Activated CD4-positive, alpha-beta T cell treated with anti-CD3 and anti-CD28 coated beads, Interleukin-2, Interleukin-4, amounts not matched to agents 100 ng/mL and 50 ng/mL, durations not matched to agents 16 hours and 8 hours (primary cell): Measurements from ENCODE around the gene HOXC6.

ENCODE experiments used
- DNase-seq: peaks from one replicate; pipeline ENCODE4 v3.0.0-alpha.2; 2020; ENCODE audit warnings: low spot score

HOXC6 gene

GRCh38 chr12:54028314-54029201, at the start of gene HOXC6:
HOXC6 (plus strand) TSS chr12:54028440; CDS start chr12:54028522, 82 bp downstream.
- DNase-seq = no peak

GRCh38 chr12:53978477-53979356, 49.5 kb upstream of the HOXC6 start:
- no peak for DNase-seq

- no peak for DNase-seq
These were observed 48.0 kb upstream of the HOXC6 start for GRCh38 chr12:53980104-53980801.

GRCh38 chr12:53980802-53981496, 47.3 kb upstream of the HOXC6 start:
- DNase-seq = no peak

GRCh38 chr12:53981634-53982565, 46.3 kb upstream of the HOXC6 start:
- DNase-seq = no peak

- no peak for DNase-seq
These were observed 45.3 kb upstream of the HOXC6 start for GRCh38 chr12:53982648-53983567.

- no peak for DNase-seq
These were observed 44.7 kb upstream of the HOXC6 start for GRCh38 chr12:53983568-53983949.

- no peak for DNase-seq
These were observed 44.2 kb upstream of the HOXC6 start for GRCh38 chr12:53983950-53984572.

GRCh38 chr12:53984901-53985691, 43.1 kb upstream of the HOXC6 start, which contains the start of gene HOXC10:
HOXC10 (plus strand) TSS chr12:53985146; CDS start chr12:53985260, 114 bp downstream.
- peak; percentile 89 for DNase-seq

- DNase-seq = no peak
These were observed 42.6 kb upstream of the HOXC6 start for GRCh38 chr12:53985692-53985993.

GRCh38 chr12:53985994-53986685, 42.1 kb upstream of the HOXC6 start:
- DNase-seq = no peak

GRCh38 chr12:53986686-53987483, 41.4 kb upstream of the HOXC6 start:
- DNase-seq = no peak

GRCh38 chr12:53987787-53988230, 40.4 kb upstream of the HOXC6 start:
- DNase-seq = no peak

- DNase-seq = no peak
These were observed 39.6 kb upstream of the HOXC6 start for GRCh38 chr12:53988541-53989226.

- DNase-seq = peak; percentile 51
These were observed 38.8 kb upstream of the HOXC6 start for GRCh38 chr12:53989227-53990113.
